Astrocyte (in vitro differentiated cells and primary cell): ENCODE data around the gene CSAD. TPM values are rescaled to one million over a fixed set of nuclear protein-coding genes. Genes with fewer than 3 reads are reported as not detected.

Source experiments
- DNase-seq: peaks from one replicate; pipeline ENCODE4 v3.0.0-alpha.2; 2010; ENCODE audit warnings: low read depth
- FAIRE-seq: peaks from 2 replicates; lab custom pipeline; 2011; peaks lifted over from hg19 to GRCh38; lab: Jason Lieb, UNC
- H2AFZ ChIP-seq: 2 replicates; pipeline ENCODE4 v1.6.0; 2012; ENCODE audit warnings: low read depth, low read length, inconsistent platforms
- H3K27ac ChIP-seq: 2 replicates; pipeline ENCODE4 v1.5.1; 2011; ENCODE audit warnings: low read depth, low read length, inconsistent platforms
- H3K27me3 ChIP-seq: 2 replicates; pipeline ENCODE4 v1.6.0; 2011; ENCODE audit warnings: low read length, inconsistent platforms; ENCODE audit not compliant: insufficient read depth
- H3K36me3 ChIP-seq: 2 replicates; pipeline ENCODE4 v1.5.1; 2011; ENCODE audit warnings: low read length, inconsistent platforms; ENCODE audit not compliant: insufficient read depth
- H3K4me1 ChIP-seq: 2 replicates; pipeline ENCODE4 v1.5.1; 2011; ENCODE audit warnings: low read length, inconsistent platforms; ENCODE audit not compliant: insufficient read depth
- H3K4me2 ChIP-seq: 2 replicates; pipeline ENCODE4 v1.6.0; 2012; ENCODE audit warnings: low read length, inconsistent platforms
- H3K4me3 ChIP-seq: 2 replicates; pipeline ENCODE4 v1.5.1; 2011; ENCODE audit warnings: low read depth, mild to moderate bottlenecking, low read length, inconsistent platforms; ENCODE audit not compliant: insufficient read depth
- H3K79me2 ChIP-seq: 2 replicates; pipeline ENCODE4 v1.6.0; 2012; ENCODE audit warnings: mild to moderate bottlenecking, low read length, inconsistent platforms; ENCODE audit not compliant: insufficient read depth
- H3K9ac ChIP-seq: 2 replicates; pipeline ENCODE4 v1.6.0; 2012; ENCODE audit warnings: mild to moderate bottlenecking, low read length, inconsistent platforms
- H3K9me3 ChIP-seq: 2 replicates; pipeline ENCODE4 v1.5.1; 2012; ENCODE audit warnings: low read depth, mild to moderate bottlenecking, low read length, inconsistent platforms; ENCODE audit not compliant: insufficient read depth
- H4K20me1 ChIP-seq: 2 replicates; pipeline ENCODE4 v1.6.0; 2012; ENCODE audit warnings: low read length, inconsistent platforms; ENCODE audit not compliant: insufficient read depth
- H3K27ac Mint-ChIP-seq: one replicate; pipeline ENCODE4 v1.8.0; 2021; ENCODE audit warnings: mild to moderate bottlenecking, mixed read lengths; ENCODE audit not compliant: unreplicated experiment
- H3K27me3 Mint-ChIP-seq: one replicate; pipeline ENCODE4 v1.8.0; 2021; ENCODE audit warnings: low read depth, mixed read lengths; ENCODE audit not compliant: unreplicated experiment
- H3K36me3 Mint-ChIP-seq: one replicate; pipeline ENCODE4 v1.8.0; 2021; ENCODE audit warnings: low read depth, mixed read lengths; ENCODE audit not compliant: unreplicated experiment
- H3K4me1 Mint-ChIP-seq: one replicate; pipeline ENCODE4 v1.8.0; 2021; ENCODE audit warnings: low read depth, mixed read lengths; ENCODE audit not compliant: unreplicated experiment
- H3K4me3 Mint-ChIP-seq: one replicate; pipeline ENCODE4 v1.8.0; 2021; ENCODE audit warnings: mild to moderate bottlenecking, moderate library complexity, mixed read lengths; ENCODE audit not compliant: unreplicated experiment
- H3K9me3 Mint-ChIP-seq: one replicate; pipeline ENCODE4 v1.8.0; 2021; ENCODE audit warnings: mild to moderate bottlenecking, mixed read lengths; ENCODE audit not compliant: unreplicated experiment
- CTCF ChIP-seq: IDR thresholded peaks from 2 replicates; pipeline ENCODE4 v1.5.1; 2011; ENCODE audit warnings: low read depth, mild to moderate bottlenecking, inconsistent platforms, low read length, moderate library complexity; ENCODE audit not compliant: insufficient read depth
- EZH2 ChIP-seq: IDR thresholded peaks from 2 replicates; pipeline ENCODE4 v1.6.1; 2012; ENCODE audit warnings: mild to moderate bottlenecking, low read length, inconsistent platforms; ENCODE audit not compliant: insufficient read depth
- total RNA-seq: library from RNA; stranded (reverse); gene quantifications from 2 replicates; pipeline ENCODE4 v1.2.1, GENCODE V29; 2021

CSAD gene
- total RNA-seq, 1 donor from 2014 or later, result 19.4 TPM

GRCh38 chr12:53170876-53171724 is 9.6 kb downstream of the CSAD start:
- H3K27ac Mint-ChIP-seq, result peak overlapping the region; percentile 12
- H3K27me3 Mint-ChIP-seq, result no peaks in the 10 kb centered on the region
- Histone ChIP-seq H3K9me3 (no peaks in the 10 kb centered on the region), H3K36me3 (peaks cover 5% of the 10 kb centered on the region), H3K4me3 (no peak overlapping the region), H3K4me1 (peaks cover 19% of the 10 kb centered on the region), H3K27me3 (no peaks in the 10 kb centered on the region), H3K27ac (no peak overlapping the region), H4K20me1 (no peaks in the 10 kb centered on the region), H2AFZ (no peak overlapping the region), H3K79me2 (no peaks in the 10 kb centered on the region), H3K9ac (no peak overlapping the region), H3K4me2 (no peak overlapping the region)
- DNase-seq (no peak), FAIRE-seq (no peak)
- TF ChIP-seq CTCF (no peak), EZH2 (no peak)
- H3K4me1 Mint-ChIP-seq, result peaks cover 22% of the 10 kb centered on the region
- peak overlapping the region; percentile 54 for H3K4me3 Mint-ChIP-seq
- no peaks in the 10 kb centered on the region for H3K9me3 Mint-ChIP-seq
- peaks cover 19% of the 10 kb centered on the region for H3K36me3 Mint-ChIP-seq

- Mint-ChIP-seq H3K27ac (no peak overlapping the region), H3K36me3 (peaks cover 19% of the 10 kb centered on the region), H3K4me1 (peaks cover 19% of the 10 kb centered on the region), H3K27me3 (no peaks in the 10 kb centered on the region), H3K9me3 (no peaks in the 10 kb centered on the region), H3K4me3 (no peak overlapping the region)
- H3K27me3 ChIP-seq, result no peaks in the 10 kb centered on the region
- no peaks in the 10 kb centered on the region for H3K79me2 ChIP-seq
- H3K36me3 ChIP-seq, result peaks cover 5% of the 10 kb centered on the region
- H3K9me3 ChIP-seq, result no peaks in the 10 kb centered on the region
- no peak for DNase-seq
- H3K27ac ChIP-seq, result no peak overlapping the region
- no peak for FAIRE-seq
- H3K4me3 ChIP-seq, result no peak overlapping the region
- TF ChIP-seq CTCF (no peak), EZH2 (no peak)
- no peaks in the 10 kb centered on the region for H4K20me1 ChIP-seq
- peaks cover 19% of the 10 kb centered on the region for H3K4me1 ChIP-seq
- H2AFZ ChIP-seq, result no peak overlapping the region
- H3K4me2 ChIP-seq, result no peak overlapping the region
- no peak overlapping the region for H3K9ac ChIP-seq
These were observed 10.5 kb downstream of the CSAD start for GRCh38 chr12:53170215-53170614.

GRCh38 chr12:53169644-53170043 is 11.1 kb downstream of the CSAD start:
- H3K27me3 Mint-ChIP-seq, result no peaks in the 10 kb centered on the region
- no peak overlapping the region for H3K27ac ChIP-seq
- DNase-seq, result no peak
- TF ChIP-seq CTCF (no peak), EZH2 (no peak)
- H3K27me3 ChIP-seq, result no peaks in the 10 kb centered on the region
- H3K9me3 Mint-ChIP-seq, result no peaks in the 10 kb centered on the region
- no peak overlapping the region for H3K4me2 ChIP-seq
- no peak overlapping the region for H2AFZ ChIP-seq
- H3K4me1 Mint-ChIP-seq, result peaks cover 16% of the 10 kb centered on the region
- no peaks in the 10 kb centered on the region for H3K79me2 ChIP-seq
- H3K4me1 ChIP-seq, result peaks cover 14% of the 10 kb centered on the region
- H3K36me3 Mint-ChIP-seq, result peaks cover 19% of the 10 kb centered on the region
- H3K9me3 ChIP-seq, result no peaks in the 10 kb centered on the region
- no peak overlapping the region for H3K4me3 ChIP-seq
- no peak overlapping the region for H3K4me3 Mint-ChIP-seq
- no peak overlapping the region for H3K27ac Mint-ChIP-seq
- H3K36me3 ChIP-seq, result peaks cover 5% of the 10 kb centered on the region
- H3K9ac ChIP-seq, result no peak overlapping the region
- FAIRE-seq, result no peak
- no peaks in the 10 kb centered on the region for H4K20me1 ChIP-seq
